Activated naive CD4-positive, alpha-beta T cell treated with anti-CD3 and anti-CD28 coated beads for 36 hours (primary cell): ENCODE measurements around the gene SIPA1L3. TPM values are rescaled to one million over a fixed set of nuclear protein-coding genes. Genes with fewer than 3 reads are reported as not detected.

Experiments
- CTCF ChIA-PET: fragments of 350-600 bp; sonication (Branson Sonifier 250); formaldehyde crosslinking; loops from one replicate; lab custom pipeline; 2021; ENCODE audit warnings: antibody characterized with exemption; lab: Charles Lee
- DNase-seq: peaks from one replicate; pipeline ENCODE4 v3.0.0-alpha.2; 2020
- H3K27ac Mint-ChIP-seq: one replicate; pipeline ENCODE4 v1.8.0; 2021; ENCODE audit warnings: mild to moderate bottlenecking, mixed read lengths
- H3K27me3 Mint-ChIP-seq: one replicate; pipeline ENCODE4 v1.8.0; 2021; ENCODE audit warnings: low read depth, mixed read lengths
- H3K36me3 Mint-ChIP-seq: one replicate; pipeline ENCODE4 v1.8.0; 2021; ENCODE audit warnings: low read depth, mixed read lengths
- H3K4me1 Mint-ChIP-seq: one replicate; pipeline ENCODE4 v1.8.0; 2021; ENCODE audit warnings: low read depth, mixed read lengths
- H3K4me3 Mint-ChIP-seq: one replicate; pipeline ENCODE4 v1.8.0; 2021; ENCODE audit warnings: mild to moderate bottlenecking, moderate library complexity, mixed read lengths
- H3K9me3 Mint-ChIP-seq: one replicate; pipeline ENCODE4 v1.8.0; 2021; ENCODE audit warnings: mixed read lengths
- intact Hi-C: fragments of 100-400 bp; cut with micrococcal nuclease; formaldehyde crosslinking; loops from one replicate; pipeline ENCODE4 v1.15.1; 2023
- total RNA-seq, 2 experiments: library from RNA; stranded (reverse); gene quantifications; one replicate each; pipeline ENCODE4 v1.2.3, GENCODE V29; 2021

The SIPA1L3 gene
- total RNA-seq, 2 experiments from 2014 or later: 8.1 to 10.4 TPM

GRCh38 chr19:38035515-38036495 lies 128.8 kb downstream of the SIPA1L3 start:
- Mint-ChIP-seq H3K4me3 (no peak overlapping the region), H3K27me3 (no peaks in the 10 kb centered on the region), H3K9me3 (peaks cover 1% of the 10 kb centered on the region), H3K36me3 (peaks cover 5% of the 10 kb centered on the region), H3K27ac (no peak overlapping the region), H3K4me1 (peaks cover 6% of the 10 kb centered on the region)
- no peak for DNase-seq
- intact Hi-C loops: no loop called here
- CTCF ChIA-PET: no interaction called here

GRCh38 chr19:38036707-38037611 lies 130.0 kb downstream of the SIPA1L3 start:
- H3K27me3 Mint-ChIP-seq: no peaks in the 10 kb centered on the region
- intact Hi-C loops: no loop called here
- peaks cover 2% of the 10 kb centered on the region for H3K9me3 Mint-ChIP-seq
- H3K4me1 Mint-ChIP-seq: peaks cover 6% of the 10 kb centered on the region
- no peak overlapping the region for H3K27ac Mint-ChIP-seq
- no peak for DNase-seq
- CTCF ChIA-PET: no interaction called here
- no peak overlapping the region for H3K4me3 Mint-ChIP-seq
- no peaks in the 10 kb centered on the region for H3K36me3 Mint-ChIP-seq

- no peaks in the 10 kb centered on the region for H3K27me3 Mint-ChIP-seq
- H3K9me3 Mint-ChIP-seq: peaks cover 3% of the 10 kb centered on the region
- no peak overlapping the region for H3K4me3 Mint-ChIP-seq
- no peak for DNase-seq
- H3K36me3 Mint-ChIP-seq: no peaks in the 10 kb centered on the region
- H3K4me1 Mint-ChIP-seq: peaks cover 2% of the 10 kb centered on the region
- CTCF ChIA-PET: no interaction called here
- no peak overlapping the region for H3K27ac Mint-ChIP-seq
- intact Hi-C loops: no loop called here
These were observed 133.0 kb downstream of the SIPA1L3 start for GRCh38 chr19:38039966-38040365.

GRCh38 chr19:38042132-38042531 lies 135.1 kb downstream of the SIPA1L3 start:
- Mint-ChIP-seq H3K36me3 (no peaks in the 10 kb centered on the region), H3K4me3 (no peak overlapping the region), H3K4me1 (peaks cover 20% of the 10 kb centered on the region), H3K27ac (no peak overlapping the region), H3K9me3 (peaks cover 3% of the 10 kb centered on the region), H3K27me3 (no peaks in the 10 kb centered on the region)
- CTCF ChIA-PET: no interaction called here
- no peak for DNase-seq
- intact Hi-C loops: no loop called here

GRCh38 chr19:38043649-38044144 lies 136.7 kb downstream of the SIPA1L3 start:
- H3K9me3 Mint-ChIP-seq: peaks cover 3% of the 10 kb centered on the region
- no peaks in the 10 kb centered on the region for H3K36me3 Mint-ChIP-seq
- no peaks in the 10 kb centered on the region for H3K27me3 Mint-ChIP-seq
- no peak for DNase-seq
- intact Hi-C loops: no loop called here
- peaks cover 36% of the 10 kb centered on the region for H3K4me1 Mint-ChIP-seq
- H3K27ac Mint-ChIP-seq: peak overlapping the region; percentile 42
- CTCF ChIA-PET: interaction anchor here (0.6 kb wide), 1 partner anchor 1518 kb away, joined by 3 read pairs; no protein-coding TSS in a partner anchor
- no peak overlapping the region for H3K4me3 Mint-ChIP-seq

GRCh38 chr19:38044267-38045111 lies 137.5 kb downstream of the SIPA1L3 start:
- Mint-ChIP-seq H3K9me3 (peaks cover 3% of the 10 kb centered on the region), H3K4me3 (no peak overlapping the region), H3K4me1 (peaks cover 40% of the 10 kb centered on the region), H3K27ac (no peak overlapping the region), H3K36me3 (no peaks in the 10 kb centered on the region), H3K27me3 (no peaks in the 10 kb centered on the region)
- CTCF ChIA-PET: no interaction called here
- peak; percentile 38 for DNase-seq
- intact Hi-C loops: no loop called here

GRCh38 chr19:38045554-38046253 lies 138.7 kb downstream of the SIPA1L3 start:
- peaks cover 43% of the 10 kb centered on the region for H3K4me1 Mint-ChIP-seq
- CTCF ChIA-PET: no interaction called here
- H3K36me3 Mint-ChIP-seq: no peaks in the 10 kb centered on the region
- H3K4me3 Mint-ChIP-seq: no peak overlapping the region
- peak overlapping the region; percentile 41 for H3K27ac Mint-ChIP-seq
- H3K27me3 Mint-ChIP-seq: no peaks in the 10 kb centered on the region
- DNase-seq: no peak
- H3K9me3 Mint-ChIP-seq: peaks cover 3% of the 10 kb centered on the region
- intact Hi-C loops: no loop called here

GRCh38 chr19:38046254-38047048 lies 139.4 kb downstream of the SIPA1L3 start:
- no peaks in the 10 kb centered on the region for H3K36me3 Mint-ChIP-seq
- peak overlapping the region; percentile 96 for H3K27ac Mint-ChIP-seq
- H3K27me3 Mint-ChIP-seq: no peaks in the 10 kb centered on the region
- intact Hi-C loops: no loop called here
- H3K4me1 Mint-ChIP-seq: peaks cover 43% of the 10 kb centered on the region
- H3K4me3 Mint-ChIP-seq: no peak overlapping the region
- peak; percentile 38 for DNase-seq
- CTCF ChIA-PET: no interaction called here
- H3K9me3 Mint-ChIP-seq: peaks cover 3% of the 10 kb centered on the region

- no peak overlapping the region for H3K4me3 Mint-ChIP-seq
- intact Hi-C loops: no loop called here
- DNase-seq: peak; percentile 67
- H3K27ac Mint-ChIP-seq: peak overlapping the region; percentile 96
- peaks cover 43% of the 10 kb centered on the region for H3K4me1 Mint-ChIP-seq
- H3K9me3 Mint-ChIP-seq: peaks cover under 1% of the 10 kb centered on the region
- CTCF ChIA-PET: no interaction called here
- no peaks in the 10 kb centered on the region for H3K27me3 Mint-ChIP-seq
- no peaks in the 10 kb centered on the region for H3K36me3 Mint-ChIP-seq
These were observed 140.0 kb downstream of the SIPA1L3 start for GRCh38 chr19:38047049-38047438.

- H3K9me3 Mint-ChIP-seq: no peaks in the 10 kb centered on the region
- peak; percentile 46 for DNase-seq
- no peaks in the 10 kb centered on the region for H3K36me3 Mint-ChIP-seq
- intact Hi-C loops: loop anchor here (2.0 kb wide), 1 partner anchor 289 kb away; no protein-coding TSS in a partner anchor
- CTCF ChIA-PET: no interaction called here
- H3K27ac Mint-ChIP-seq: peak overlapping the region; percentile 96
- no peaks in the 10 kb centered on the region for H3K27me3 Mint-ChIP-seq
- H3K4me3 Mint-ChIP-seq: no peak overlapping the region
- peaks cover 43% of the 10 kb centered on the region for H3K4me1 Mint-ChIP-seq
These were observed 140.6 kb downstream of the SIPA1L3 start for GRCh38 chr19:38047641-38048040.
